GM23338 (cell line): Measurements from ENCODE around the gene UNC13A. TPM values are rescaled to one million over a fixed set of nuclear protein-coding genes. Genes with fewer than 3 reads are reported as not detected.
A peak's percentile ranks its signal among the peaks of the same experiment; 100 is the strongest.

Experiments
- ATAC-seq: fragments of 200-7000 bp; cut with Tn5 transposase; 3 replicates; pipeline ENCODE4 v1.9.1; 2020
- DNase-seq: peaks from one replicate; pipeline ENCODE4 v3.0.0-alpha.2; 2015; ENCODE audit warnings: low spot score
- H2AFZ ChIP-seq: fragments of 200-600 bp; sonication (generic); 2 replicates; pipeline ENCODE4 v1.8.0; 2016; ENCODE audit warnings: antibody characterized with exemption, mild to moderate bottlenecking, moderate library complexity
- H3F3A ChIP-seq: fragments of 200-600 bp; sonication (generic); replicated peaks from 2 replicates; pipeline ENCODE4 v1.8.0; 2017; ENCODE audit warnings: antibody characterized with exemption, mixed run types, low read depth
- H3K27ac ChIP-seq: fragments of 200-600 bp; sonication (generic); 2 replicates; pipeline ENCODE4 v1.6.1; 2016; ENCODE audit warnings: low read depth
- H3K27me3 ChIP-seq: fragments of 200-600 bp; sonication (generic); 2 replicates; pipeline ENCODE4 v1.8.0; 2016; ENCODE audit warnings: mild to moderate bottlenecking, mixed run types, moderate library complexity; ENCODE audit not compliant: insufficient read depth
- H3K36me3 ChIP-seq: fragments of 200-600 bp; sonication (generic); 2 replicates; pipeline ENCODE4 v1.8.0; 2016; ENCODE audit warnings: mild to moderate bottlenecking; ENCODE audit not compliant: insufficient read depth
- H3K4me1 ChIP-seq: fragments of 200-600 bp; sonication (generic); 2 replicates; pipeline ENCODE4 v1.8.0; 2016; ENCODE audit warnings: mild to moderate bottlenecking, moderate library complexity; ENCODE audit not compliant: insufficient read depth
- H3K4me2 ChIP-seq: fragments of 200-600 bp; sonication (generic); 2 replicates; pipeline ENCODE4 v1.7.1; 2017; ENCODE audit warnings: mixed run types
- H3K4me3 ChIP-seq: fragments of 200-600 bp; sonication (generic); 2 replicates; pipeline ENCODE4 v1.6.1; 2016; ENCODE audit warnings: mixed run types
- H3K79me2 ChIP-seq: fragments of 200-600 bp; sonication (generic); replicated peaks from 2 replicates; pipeline ENCODE4 v1.8.0; 2017; ENCODE audit warnings: mild to moderate bottlenecking; ENCODE audit not compliant: insufficient read depth
- H3K9me2 ChIP-seq: fragments of 200-600 bp; sonication (generic); 2 replicates; pipeline ENCODE4 v1.8.0; 2017; ENCODE audit not compliant: insufficient read depth
- H4K20me1 ChIP-seq: fragments of 200-600 bp; sonication (generic); replicated peaks from 2 replicates; pipeline ENCODE4 v1.8.0; 2017; ENCODE audit warnings: mild to moderate bottlenecking; ENCODE audit not compliant: insufficient read depth
- H3K27ac Mint-ChIP-seq: 2 replicates; pipeline ENCODE4 v1.8.0; 2020; ENCODE audit warnings: inconsistent platforms, mild to moderate bottlenecking, moderate library complexity, mixed read lengths
- H3K27me3 Mint-ChIP-seq: 3 replicates; pipeline ENCODE4 v1.8.0; 2022; ENCODE audit warnings: low read depth, mild to moderate bottlenecking, moderate library complexity, mixed read lengths, inconsistent platforms; ENCODE audit not compliant: insufficient read depth, poor library complexity
- H3K36me3 Mint-ChIP-seq: 3 replicates; pipeline ENCODE4 v1.8.0; 2021; ENCODE audit warnings: low read depth, mild to moderate bottlenecking, inconsistent platforms, moderate library complexity, mixed read lengths
- H3K4me1 Mint-ChIP-seq: 3 replicates; pipeline ENCODE4 v1.8.0; 2020; ENCODE audit warnings: mild to moderate bottlenecking, inconsistent platforms, mixed read lengths
- H3K4me3 Mint-ChIP-seq: 3 replicates; pipeline ENCODE4 v1.8.0; 2021; ENCODE audit warnings: moderate library complexity, mild to moderate bottlenecking, inconsistent platforms, mixed read lengths
- H3K9me3 Mint-ChIP-seq: 3 replicates; pipeline ENCODE4 v1.8.0; 2020; ENCODE audit warnings: moderate library complexity, mild to moderate bottlenecking, inconsistent platforms, mixed read lengths
- CREB1 ChIP-seq: fragments of 250-450 bp; sonication (Bioruptor Pico); IDR thresholded peaks from 2 replicates; pipeline ENCODE4 v1.5.0; 2020; ENCODE audit warnings: low read depth, mild to moderate bottlenecking, moderate library complexity
- CTCF ChIP-seq, 2 experiments: fragments of 200-600 bp in 1 of 2; sonication (generic) in 1 of 2; conservative IDR thresholded peaks; 2 replicates each; pipeline versions ENCODE4 v1.5.1 to v1.6.1; 2016 to 2017; ENCODE audit warnings: antibody characterized with exemption in 2 of 2, low read depth in 2 of 2, mild to moderate bottlenecking in 2 of 2, moderate library complexity in 1 of 2
- ETS1 ChIP-seq: IDR thresholded peaks from 2 replicates; pipeline ENCODE4 v1.6.1; 2016; ENCODE audit warnings: antibody characterized with exemption
- EZH2 ChIP-seq: fragments of 200-600 bp; sonication (generic); IDR thresholded peaks from one replicate; pipeline ENCODE4 v1.8.0; 2017; ENCODE audit warnings: antibody characterized with exemption, mild to moderate bottlenecking, low read depth; ENCODE audit not compliant: unreplicated experiment
- EZH2phosphoT487 ChIP-seq: fragments of 200-600 bp; sonication (generic); IDR thresholded peaks from one replicate; pipeline ENCODE4 v1.8.1; 2018; ENCODE audit warnings: antibody characterized with exemption; ENCODE audit not compliant: unreplicated experiment
- JUNB ChIP-seq: IDR thresholded peaks from one replicate; pipeline ENCODE4 v1.6.1; 2016; ENCODE audit warnings: antibody characterized with exemption; ENCODE audit not compliant: unreplicated experiment
- NANOG ChIP-seq: IDR thresholded peaks from 2 replicates; pipeline ENCODE4 v1.6.1; 2016; ENCODE audit warnings: antibody characterized with exemption, borderline replicate concordance
- POLR2AphosphoS5 ChIP-seq: IDR thresholded peaks from 2 replicates; pipeline ENCODE4 v1.6.1; 2016; ENCODE audit warnings: antibody characterized with exemption, low read depth
- REST ChIP-seq: IDR thresholded peaks from one replicate; pipeline ENCODE4 v1.6.1; 2018; ENCODE audit warnings: antibody characterized with exemption; ENCODE audit not compliant: unreplicated experiment
- STAT1 ChIP-seq: IDR thresholded peaks from one replicate; pipeline ENCODE4 v1.6.1; 2016; ENCODE audit warnings: antibody characterized with exemption; ENCODE audit not compliant: unreplicated experiment
- ZNF114 ChIP-seq: fragments of 250-450 bp; sonication (Bioruptor Pico); IDR thresholded peaks from 2 replicates; pipeline ENCODE4 v1.5.0; 2020; ENCODE audit warnings: mild to moderate bottlenecking, moderate library complexity
- ZNF331 ChIP-seq: fragments of 250-450 bp; sonication (Bioruptor Pico); IDR thresholded peaks from 2 replicates; pipeline ENCODE4 v1.5.0; 2020; ENCODE audit warnings: low read depth, mild to moderate bottlenecking, moderate library complexity
- ZNF462 ChIP-seq: fragments of 250-450 bp; sonication (Bioruptor Pico); IDR thresholded peaks from 2 replicates; pipeline ENCODE4 v1.5.0; 2020; ENCODE audit warnings: mild to moderate bottlenecking, moderate library complexity
- polyA plus RNA-seq: library from polyadenylated mRNA; unstranded; fragments of >200 nt; fragmentation: Nextera tagmentation; extraction: Ambion mirVana; gene quantifications from 2 replicates; pipeline ENCODE4 v1.2.1, GENCODE V29; 2016
- total RNA-seq: library from RNA; depleted of rRNA; stranded (reverse); fragments of >200 nt; shearing (Covaris generic); gene quantifications from 2 replicates; pipeline ENCODE4 v1.2.3, GENCODE V29; 2014

The UNC13A gene
- total and polyA plus RNA-seq, 2 experiments from 2014 or later, result 9.5 to 30.4 TPM

- H3K27me3 Mint-ChIP-seq, result peaks cover 4% of the 10 kb centered on the region
- Histone ChIP-seq H3K4me1 (no peaks in the 10 kb centered on the region), H3K4me3 (no peak overlapping the region), H3K36me3 (peaks cover 20% of the 10 kb centered on the region), H3K9me2 (no peaks in the 10 kb centered on the region), H2AFZ (no peak overlapping the region), H3K79me2 (no peaks in the 10 kb centered on the region), H3K27me3 (no peaks in the 10 kb centered on the region), H4K20me1 (no peaks in the 10 kb centered on the region; the same call in 1 of the 2 replicates), H3F3A (0 out of 2 replicates have a peak, but pooled peaks cover 4% of the 10 kb centered on the region), H3K4me2 (no peak overlapping the region), H3K27ac (no peak overlapping the region)
- peak; percentile 82 for ATAC-seq
- peaks cover 70% of the 10 kb centered on the region for H3K36me3 Mint-ChIP-seq
- no peaks in the 10 kb centered on the region for H3K4me1 Mint-ChIP-seq
- H3K27ac Mint-ChIP-seq, result no peak overlapping the region
- DNase-seq, result peak; percentile 55
- H3K4me3 Mint-ChIP-seq, result no peak overlapping the region
- H3K9me3 Mint-ChIP-seq, result no peaks in the 10 kb centered on the region; the same call in 2 of the 3 replicates
- TF ChIP-seq EZH2phosphoT487, result no peak
- no peak for TF ChIP-seq CREB1
- TF ChIP-seq STAT1, result no peak
- no peak for TF ChIP-seq ZNF331 (CRISPR knock-in tag)
- no peak for TF ChIP-seq CTCF (conservative IDR thresholded peaks at IDR 0.05; ENCODE audit: low read depth in 2 of 2)
- TF ChIP-seq NANOG, result no peak
- no peak for TF ChIP-seq POLR2AphosphoS5
- no peak for TF ChIP-seq ZNF114 (CRISPR knock-in tag)
- TF ChIP-seq ZNF462, result no peak
- no peak for TF ChIP-seq ETS1
- TF ChIP-seq EZH2, result no peak
- TF ChIP-seq REST, result no peak
- no peak for TF ChIP-seq JUNB
These were observed 40.0 kb downstream of the UNC13A start for GRCh38 chr19:17648097-17648660.
